CD14-positive monocyte (primary cell): ENCODE measurements around the gene PRM3. TPM values are rescaled to one million over a fixed set of nuclear protein-coding genes. Genes with fewer than 3 reads are reported as not detected.

Experiments
- DNase-seq, 3 donors: peaks; one replicate each; pipeline ENCODE4 v3.0.0-alpha.2; 2011 to 2022
- H2AFZ ChIP-seq: 2 replicates; pipeline ENCODE4 v1.6.0; 2012; ENCODE audit warnings: mild to moderate bottlenecking, low read depth, low read length, inconsistent platforms; ENCODE audit not compliant: insufficient read depth, poor library complexity, severe bottlenecking
- H3K27ac ChIP-seq, 2 donors: 1 replicate in 1 of 2; 2 replicates in 1 of 2; pipeline ENCODE4 v1.5.1; 2012 to 2013; ENCODE audit warnings: low read length in 2 of 2, control low read depth in 1 of 2, inconsistent platforms in 1 of 2, low read depth in 1 of 2, mild to moderate bottlenecking in 1 of 2
- H3K27me3 ChIP-seq, 2 donors: one replicate each; pipeline versions ENCODE4 v1.6.0 to v1.6.1; 2011 to 2013; ENCODE audit warnings: low read length in 2 of 2; ENCODE audit not compliant: control insufficient read depth in 2 of 2, insufficient read depth in 2 of 2
- H3K36me3 ChIP-seq, 2 donors: replicated peaks in 1 of 2; 1 replicate in 1 of 2; 2 replicates in 1 of 2; pipeline versions ENCODE4 v1.5.1 to v1.6.1; 2012 to 2013; ENCODE audit warnings: low read length in 2 of 2, control low read depth in 1 of 2, inconsistent platforms in 1 of 2, mild to moderate bottlenecking in 1 of 2; ENCODE audit not compliant: insufficient read depth in 2 of 2, control insufficient read depth in 1 of 2
- H3K4me1 ChIP-seq, 2 donors: 1 replicate in 1 of 2; 2 replicates in 1 of 2; pipeline versions ENCODE4 v1.5.1 to v1.6.1; 2012 to 2013; ENCODE audit warnings: low read length in 2 of 2, control low read depth in 1 of 2, inconsistent platforms in 1 of 2, mild to moderate bottlenecking in 1 of 2, moderate library complexity in 1 of 2; ENCODE audit not compliant: insufficient read depth in 2 of 2, control insufficient read depth in 1 of 2
- H3K4me2 ChIP-seq: replicated peaks from 2 replicates; pipeline ENCODE3; 2012; ENCODE audit warnings: low read length, moderate library complexity, mild to moderate bottlenecking; ENCODE audit not compliant: poor library complexity, severe bottlenecking; ENCODE audit errors: extremely low read depth
- H3K4me3 ChIP-seq, 3 experiments: fragments of 200-600 bp in 1 of 3; sonication (generic) in 1 of 3; replicated peaks in 1 of 3; 1 replicate in 2 of 3; 2 replicates in 1 of 3; pipeline ENCODE4 v1.5.1; 2011 to 2013; ENCODE audit warnings: low read length in 3 of 3, mild to moderate bottlenecking in 3 of 3, control low read depth in 2 of 3, low read depth in 2 of 3, inconsistent platforms in 1 of 3, moderate library complexity in 1 of 3
- H3K79me2 ChIP-seq: 2 replicates; pipeline ENCODE4 v1.6.0; 2012; ENCODE audit warnings: mild to moderate bottlenecking, control low read depth, inconsistent platforms, low read length, moderate library complexity; ENCODE audit not compliant: insufficient read depth
- H3K9ac ChIP-seq: 2 replicates; pipeline ENCODE4 v1.6.0; 2017; ENCODE audit warnings: low read length, mild to moderate bottlenecking; ENCODE audit not compliant: insufficient read depth, poor library complexity, severe bottlenecking
- H3K9me3 ChIP-seq, 2 donors: replicated peaks in 1 of 2; 1 replicate in 1 of 2; 2 replicates in 1 of 2; pipeline versions ENCODE4 v1.5.1 to v1.6.1; 2012 to 2013; ENCODE audit warnings: low read length in 2 of 2, control low read depth in 1 of 2; ENCODE audit not compliant: control insufficient read depth in 1 of 2, insufficient read depth in 1 of 2
- H4K20me1 ChIP-seq: 2 replicates; pipeline ENCODE4 v1.6.0; 2012; ENCODE audit warnings: mild to moderate bottlenecking, low read length, control low read depth, moderate library complexity; ENCODE audit not compliant: insufficient read depth
- H3K27ac Mint-ChIP-seq, 7 donors: one replicate each; pipeline ENCODE4 v1.8.0; 2020; ENCODE audit warnings: mild to moderate bottlenecking in 7 of 7, mixed read lengths in 7 of 7, moderate library complexity in 6 of 7, inconsistent platforms in 2 of 7
- H3K27me3 Mint-ChIP-seq, 3 donors: one replicate each; pipeline ENCODE4 v1.8.0; 2021 to 2022; ENCODE audit warnings: low read depth in 3 of 3, mild to moderate bottlenecking in 3 of 3, mixed read lengths in 3 of 3, moderate library complexity in 3 of 3, inconsistent platforms in 1 of 3
- H3K36me3 Mint-ChIP-seq, 2 donors: one replicate each; pipeline ENCODE4 v1.8.0; 2020; ENCODE audit warnings: mixed read lengths in 2 of 2, inconsistent platforms in 1 of 2, mild to moderate bottlenecking in 1 of 2
- H3K4me1 Mint-ChIP-seq: one replicate; pipeline ENCODE4 v1.8.0; 2020; ENCODE audit warnings: mild to moderate bottlenecking, mixed read lengths
- H3K4me3 Mint-ChIP-seq, 2 donors: one replicate each; pipeline ENCODE4 v1.8.0; 2020; ENCODE audit warnings: mild to moderate bottlenecking in 2 of 2, mixed read lengths in 2 of 2, moderate library complexity in 1 of 2
- H3K9me3 Mint-ChIP-seq, 7 donors: one replicate each; pipeline ENCODE4 v1.8.0; 2020 to 2022; ENCODE audit warnings: mixed read lengths in 7 of 7, mild to moderate bottlenecking in 6 of 7, moderate library complexity in 6 of 7, inconsistent platforms in 2 of 7
- CTCF ChIP-seq: fragments of 200-600 bp; IDR thresholded peaks from one replicate; pipeline ENCODE4 v1.8.0; 2022; ENCODE audit warnings: antibody characterized with exemption, mild to moderate bottlenecking
- WGBS: methylation state at CpG from one replicate; pipeline ENCODE4 v1.1.5; 2013; ENCODE audit warnings: missing lambda C conversion rate; ENCODE audit not compliant: insufficient coverage; 5-methylcytosine and 5-hydroxymethylcytosine counted together
- intact Hi-C, 2 donors: fragments of 100-400 bp; cut with micrococcal nuclease; formaldehyde crosslinking; loops; one replicate each; pipeline versions ENCODE4 v1.15.0 to v1.15.1; 2023
- polyA plus RNA-seq, 3 donors: library from polyadenylated mRNA; depleted of rRNA in 1 of 3; unstranded in 2 of 3; stranded (reverse) in 1 of 3; fragments of 300-500 nt in 2 of 3; fragments of >200 nt in 1 of 3; fragmentation: Illumina TruSeq in 2 of 3; gene quantifications; 1 replicate in 2 of 3; 2 replicates in 1 of 3; pipeline ENCODE4 v1.2.3, GENCODE V29; 2012 to 2021

The PRM3 gene
- polyA plus RNA-seq, 3 donors = not detected

DNA sequence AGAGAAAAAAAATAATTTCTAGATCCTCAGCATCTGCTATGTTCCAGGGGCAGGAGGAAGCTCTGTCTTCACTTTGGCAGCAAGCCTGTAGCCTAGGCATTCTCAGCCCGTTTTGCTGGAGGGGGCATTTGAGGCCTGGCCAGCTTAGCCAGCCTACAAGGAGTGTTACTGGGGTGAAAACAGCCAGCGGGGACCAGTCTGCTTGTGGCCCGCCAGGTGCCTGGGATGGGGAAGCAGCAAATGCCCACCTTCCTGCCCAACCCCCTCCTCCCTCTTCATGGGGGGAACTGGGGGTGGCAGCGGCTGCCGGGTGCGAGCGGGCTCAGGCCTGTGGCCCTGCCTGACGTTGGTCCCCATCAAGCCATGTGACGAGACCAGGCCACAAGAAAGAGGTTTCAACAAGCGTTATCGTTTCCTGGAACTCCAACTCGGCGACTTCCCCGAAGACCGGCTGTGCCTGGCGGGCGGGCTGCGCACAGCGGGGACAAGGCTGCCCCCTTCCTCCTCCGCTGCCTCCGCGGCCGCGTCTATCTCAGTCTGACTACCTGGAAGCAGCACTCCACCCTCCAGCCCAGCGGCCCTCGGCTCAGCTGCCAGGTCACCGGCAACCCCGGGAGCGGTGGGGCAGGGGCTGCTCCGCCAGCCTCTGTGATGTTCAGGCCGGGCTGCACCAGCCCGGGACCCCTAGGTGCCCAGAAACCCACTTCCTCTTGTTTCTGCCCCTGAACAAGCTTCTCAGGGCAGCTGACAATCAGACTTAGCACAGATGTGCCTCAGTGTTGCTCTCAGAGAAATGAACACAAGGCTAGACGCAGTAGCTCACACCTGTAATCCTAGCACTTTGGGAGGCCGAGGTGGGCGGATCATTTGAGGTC is 40.3 kb downstream of the PRM3 start:
- TF ChIP-seq CTCF = no peak
- peak overlapping the region; percentile 24 for H3K9ac ChIP-seq
- H3K4me3 ChIP-seq = peak overlapping the region in 1 of 3 experiments; percentile 35
- H3K27ac ChIP-seq = peak overlapping the region in 1 of 2 donors; percentile 0
- no peaks in the 10 kb centered on the region for H4K20me1 ChIP-seq
- H3K27ac Mint-ChIP-seq = peak overlapping the region in 2 of 7 donors; percentile 40 to 74
- no peaks in the 10 kb centered on the region for H3K36me3 Mint-ChIP-seq
- peak overlapping the region; percentile 6 to 62 for H3K4me3 Mint-ChIP-seq
- H2AFZ ChIP-seq = peak overlapping the region; percentile 74
- peaks cover 40 to 44% of the 10 kb centered on the region in 2 donors for H3K4me1 ChIP-seq
- DNase-seq = peak in 2 of 3 donors; percentile 33 to 52
- peaks cover 0 to 3% (median 0%) of the 10 kb centered on the region in 7 donors for H3K9me3 Mint-ChIP-seq
- H3K9me3 ChIP-seq = no peaks in the 10 kb centered on the region
- peaks cover 44% of the 10 kb centered on the region for H3K4me1 Mint-ChIP-seq
- peaks cover 4 to 12% (median 7%) of the 10 kb centered on the region in 3 donors for H3K27me3 Mint-ChIP-seq
- no peaks in the 10 kb centered on the region for H3K79me2 ChIP-seq
- no peaks in the 10 kb centered on the region for H3K27me3 ChIP-seq
- intact Hi-C loops = loop anchor here in 1 of 2 donors (5.0 kb wide), 1 partner anchor 549 kb away; no protein-coding TSS in a partner anchor
- WGBS = 8% methylated on average over 33 of the region's 35 CpGs
- peak overlapping the region; percentile 57 for H3K4me2 ChIP-seq
- H3K36me3 ChIP-seq = no peaks in the 10 kb centered on the region

GRCh38 chr16:11232302-11232851 is 41.1 kb downstream of the PRM3 start:
- Histone ChIP-seq H3K4me3 (no peak overlapping the region), H3K9me3 (no peaks in the 10 kb centered on the region), H3K9ac (no peak overlapping the region), H2AFZ (no peak overlapping the region), H3K79me2 (no peaks in the 10 kb centered on the region), H3K27ac (no peak overlapping the region), H4K20me1 (no peaks in the 10 kb centered on the region), H3K27me3 (no peaks in the 10 kb centered on the region), H3K4me1 (peaks cover 39 to 43% of the 10 kb centered on the region in 2 donors), H3K4me2 (no peak overlapping the region), H3K36me3 (no peaks in the 10 kb centered on the region)
- H3K4me3 Mint-ChIP-seq = peak overlapping the region in 1 of 2 donors; percentile 62
- DNase-seq = no peak
- TF ChIP-seq CTCF = no peak
- H3K27me3 Mint-ChIP-seq = peaks cover 4 to 12% (median 7%) of the 10 kb centered on the region in 3 donors
- peaks cover 44% of the 10 kb centered on the region for H3K4me1 Mint-ChIP-seq
- H3K9me3 Mint-ChIP-seq = peaks cover 0 to 3% (median 0%) of the 10 kb centered on the region in 7 donors
- no peaks in the 10 kb centered on the region for H3K36me3 Mint-ChIP-seq
- 40% methylated on average over 1 of the region's 3 CpGs for WGBS
- H3K27ac Mint-ChIP-seq = peak overlapping the region in 1 of 7 donors; percentile 54
- intact Hi-C loops = loop anchor here in 1 of 2 donors (5.0 kb wide), 1 partner anchor 550 kb away; no protein-coding TSS in a partner anchor
